WERI-Rb-1 (cell line): ENCODE data around the gene CUX1.
"Not testable (repeated sequence)": the region's sequence is repeated elsewhere in the genome, so short reads cannot be mapped to it uniquely, and the experiment has no call there.

Source experiments
- DNase-seq: peaks from one replicate; pipeline ENCODE4 v3.0.0-alpha.2; 2020
- H3K27ac ChIP-seq: fragments of 250-450 bp; sonication (Bioruptor Pico); 2 replicates; pipeline ENCODE4 v1.5.1; 2020; ENCODE audit warnings: mild to moderate bottlenecking, moderate library complexity
- H3K27me3 ChIP-seq: fragments of 250-450 bp; sonication (Bioruptor Pico); 2 replicates; pipeline ENCODE4 v1.5.1; 2021; ENCODE audit warnings: mild to moderate bottlenecking, low read depth, moderate library complexity; ENCODE audit not compliant: insufficient read depth, severe bottlenecking
- H3K36me3 ChIP-seq: fragments of 250-450 bp; sonication (Bioruptor Pico); 2 replicates; pipeline ENCODE4 v1.5.1; 2020; ENCODE audit warnings: mild to moderate bottlenecking, moderate library complexity
- H3K4me3 ChIP-seq: 2 replicates; pipeline ENCODE4 v1.5.1; 2011; ENCODE audit warnings: low read depth, mild to moderate bottlenecking, control low read depth, low read length
- H3K9me3 ChIP-seq: fragments of 250-450 bp; sonication (Bioruptor Pico); 2 replicates; pipeline ENCODE4 v1.5.1; 2021; ENCODE audit warnings: mild to moderate bottlenecking, moderate library complexity; ENCODE audit not compliant: severe bottlenecking
- CTCF ChIP-seq: IDR thresholded peaks from 2 replicates; pipeline ENCODE4 v1.5.1; 2011; ENCODE audit warnings: low read depth, mild to moderate bottlenecking, control low read depth, inconsistent platforms, low read length

The CUX1 gene

GRCh38 chr7:101927389-101927788, 110.0 kb downstream of the CUX1 start:
- DNase-seq = no peak
- Histone ChIP-seq H3K27me3 (no peaks in the 10 kb centered on the region), H3K27ac (no peak overlapping the region), H3K9me3 (no peaks in the 10 kb centered on the region), H3K36me3 (peaks cover 3% of the 10 kb centered on the region; the same call in 1 of the 2 replicates), H3K4me3 (no peak overlapping the region)
- no peak for TF ChIP-seq CTCF

- Histone ChIP-seq H3K4me3 (no peak overlapping the region), H3K9me3 (no peaks in the 10 kb centered on the region), H3K27ac (no peak overlapping the region), H3K36me3 (peaks cover 3% of the 10 kb centered on the region; the same call in 1 of the 2 replicates), H3K27me3 (no peaks in the 10 kb centered on the region)
- no peak for DNase-seq
- no peak for TF ChIP-seq CTCF
Observed at GRCh38 chr7:101927802-101928201, 110.4 kb downstream of the CUX1 start.

- DNase-seq = no peak
- H3K4me3 ChIP-seq = no peak overlapping the region
- no peak for TF ChIP-seq CTCF
- H3K9me3 ChIP-seq = no peaks in the 10 kb centered on the region
- no peak overlapping the region for H3K27ac ChIP-seq
- no peaks in the 10 kb centered on the region for H3K27me3 ChIP-seq
- peaks cover 3% of the 10 kb centered on the region; the same call in 1 of the 2 replicates for H3K36me3 ChIP-seq
Observed at GRCh38 chr7:101929256-101929655, 111.8 kb downstream of the CUX1 start.

GRCh38 chr7:101929911-101930310, 112.5 kb downstream of the CUX1 start:
- H3K36me3 ChIP-seq, H3K9me3 ChIP-seq, H3K27me3 ChIP-seq, H3K27ac ChIP-seq, H3K4me3 ChIP-seq, DNase-seq: not testable (repeated sequence)

GRCh38 chr7:101932083-101932482, 114.7 kb downstream of the CUX1 start:
- no peaks in the 10 kb centered on the region for H3K27me3 ChIP-seq
- H3K36me3 ChIP-seq = no peaks in the 10 kb centered on the region
- TF ChIP-seq CTCF = no peak
- no peak for DNase-seq
- no peak overlapping the region for H3K4me3 ChIP-seq
- H3K9me3 ChIP-seq = no peaks in the 10 kb centered on the region
- no peak overlapping the region for H3K27ac ChIP-seq

- H3K4me3 ChIP-seq = no peak overlapping the region
- H3K27me3 ChIP-seq = no peaks in the 10 kb centered on the region
- H3K27ac ChIP-seq = no peak overlapping the region
- no peaks in the 10 kb centered on the region for H3K36me3 ChIP-seq
- DNase-seq = no peak
- no peak for TF ChIP-seq CTCF
- no peaks in the 10 kb centered on the region for H3K9me3 ChIP-seq
Observed at GRCh38 chr7:101933028-101933427, 115.6 kb downstream of the CUX1 start.
